HG03097 (cell line): Measurements from ENCODE around the gene ARHGEF6.
"Not testable (repeated sequence)": the region's sequence is repeated elsewhere in the genome, so short reads cannot be mapped to it uniquely, and the experiment has no call there.

ENCODE experiments used
- ATAC-seq: cut with Tn5 transposase; IDR thresholded peaks from one replicate; pipeline ENCODE4 v1.9.1; 2021; ENCODE audit not compliant: unreplicated experiment, low FRiP score

Gene ARHGEF6

GRCh38 chrX:136780763-136781162 is at the start of gene ARHGEF6:
Gene ARHGEF6, minus strand, starts transcription at chrX:136780932. Its CDS starts 50 bp downstream, at chrX:136780882.
- no peak for ATAC-seq

- ATAC-seq: no peak
These were observed 48.7 kb upstream of the ARHGEF6 start for GRCh38 chrX:136829413-136829812.

GRCh38 chrX:136828830-136829229 is 48.1 kb upstream of the ARHGEF6 start:
- no peak for ATAC-seq

- no peak for ATAC-seq
These were observed 46.3 kb upstream of the ARHGEF6 start for GRCh38 chrX:136827026-136827425.

GRCh38 chrX:136825771-136826170 is 45.0 kb upstream of the ARHGEF6 start:
- no peak for ATAC-seq

- no peak for ATAC-seq
These were observed 42.4 kb upstream of the ARHGEF6 start for GRCh38 chrX:136823175-136823574.

GRCh38 chrX:136822337-136823095 is 41.8 kb upstream of the ARHGEF6 start:
- ATAC-seq: no peak

- ATAC-seq: not testable (repeated sequence)
These were observed 39.0 kb upstream of the ARHGEF6 start for GRCh38 chrX:136819756-136820155.

GRCh38 chrX:136819031-136819703 is 38.4 kb upstream of the ARHGEF6 start:
- no peak for ATAC-seq

GRCh38 chrX:136816975-136817374 is 36.2 kb upstream of the ARHGEF6 start:
- no peak for ATAC-seq

- no peak for ATAC-seq
These were observed 34.4 kb upstream of the ARHGEF6 start for GRCh38 chrX:136814847-136815750.

- ATAC-seq: no peak
These were observed 31.6 kb upstream of the ARHGEF6 start for GRCh38 chrX:136812286-136812685.

- no peak for ATAC-seq
These were observed 29.8 kb upstream of the ARHGEF6 start for GRCh38 chrX:136810493-136810892.

- no peak for ATAC-seq
These were observed 26.2 kb upstream of the ARHGEF6 start for GRCh38 chrX:136806891-136807410.

- ATAC-seq: no peak
These were observed 21.8 kb upstream of the ARHGEF6 start for GRCh38 chrX:136802515-136802914.

GRCh38 chrX:136797787-136798186 is 17.1 kb upstream of the ARHGEF6 start:
- no peak for ATAC-seq

- ATAC-seq: not testable (repeated sequence)
These were observed 14.4 kb upstream of the ARHGEF6 start for GRCh38 chrX:136795132-136795531.

- ATAC-seq: not testable (repeated sequence)
These were observed 13.9 kb upstream of the ARHGEF6 start for GRCh38 chrX:136794660-136795059.

GRCh38 chrX:136794080-136794479 is 13.3 kb upstream of the ARHGEF6 start:
- ATAC-seq: no peak

- no peak for ATAC-seq
These were observed 9.1 kb upstream of the ARHGEF6 start for GRCh38 chrX:136789856-136790255.

- ATAC-seq: no peak
These were observed 3.5 kb upstream of the ARHGEF6 start for GRCh38 chrX:136784231-136784630.
